Esophagus muscularis mucosa (tissue), 4 donors: ENCODE measurements around the gene TNFSF18. TPM values are rescaled to one million over a fixed set of nuclear protein-coding genes. Genes with fewer than 3 reads are reported as not detected.

Experiments used
- DNase-seq: peaks from one replicate; pipeline ENCODE4 v3.0.0-alpha.2; 2017; ENCODE audit errors: extremely low spot score
- H3K27ac ChIP-seq, 4 donors: fragments of 200-600 bp; sonication (generic); replicated peaks in 1 of 4; 1 replicate in 3 of 4; 2 replicates in 1 of 4; pipeline ENCODE4 v1.5.1; 2016 to 2019; ENCODE audit warnings: mild to moderate bottlenecking in 1 of 4
- H3K27me3 ChIP-seq, 4 donors: fragments of 200-600 bp; sonication (generic); one replicate each; pipeline versions ENCODE4 v1.5.1 to v1.6.0; 2016 to 2019
- H3K36me3 ChIP-seq, 4 donors: fragments of 200-600 bp; sonication (generic); one replicate each; pipeline ENCODE4 v1.5.1; 2016 to 2019
- H3K4me1 ChIP-seq, 4 donors: fragments of 200-600 bp; sonication (generic); one replicate each; pipeline ENCODE4 v1.5.1; 2016 to 2019
- H3K4me3 ChIP-seq, 4 donors: fragments of 200-600 bp; sonication (generic); 1 replicate in 2 of 4; 2 replicates in 2 of 4; pipeline ENCODE4 v1.5.1; 2016 to 2019; ENCODE audit warnings: mild to moderate bottlenecking in 4 of 4, moderate library complexity in 1 of 4
- H3K9me3 ChIP-seq, 4 donors: fragments of 200-600 bp; sonication (generic); 1 replicate in 3 of 4; 2 replicates in 1 of 4; pipeline ENCODE4 v1.5.1; 2016 to 2019
- EP300 ChIP-seq: sonication (generic); formaldehyde crosslinking; IDR thresholded peaks from one replicate; pipeline ENCODE4 v1.6.1; 2017; ENCODE audit warnings: antibody characterized with exemption
- POLR2A ChIP-seq: fragments of 450-650 bp; IDR thresholded peaks from one replicate; pipeline ENCODE4 v1.6.1; 2017; ENCODE audit warnings: antibody characterized with exemption, moderate library complexity, mild to moderate bottlenecking, low read depth
- POLR2AphosphoS5 ChIP-seq, 2 donors: sonication (generic); formaldehyde crosslinking; IDR thresholded peaks; one replicate each; pipeline ENCODE4 v1.6.1; 2017; ENCODE audit warnings: antibody characterized with exemption in 2 of 2
- WGBS: methylation state at CpG from one replicate; pipeline ENCODE4 v1.1.5; 2018; 5-methylcytosine and 5-hydroxymethylcytosine counted together
- intact Hi-C: fragments of 100-400 bp; cut with DNase I; formaldehyde crosslinking; loops from one replicate; pipeline ENCODE4 v1.15.1; 2023
- total RNA-seq, 4 donors: library from RNA; depleted of rRNA; stranded (reverse); fragments of >200 nt; gene quantifications; one replicate each; pipeline versions ENCODE4 v1.1.0 to v1.2.1, GENCODE V29; 2016
- TF ChIP-seq, protein P1 (sequence below), 3 experiments: fragments of 200-600 bp in 2 of 3; fragments of 450-650 bp in 1 of 3; sonication (generic) in 2 of 3; IDR thresholded peaks; one replicate each; pipeline ENCODE4 v1.5.1; 2017 to 2019; ENCODE audit warnings: antibody characterized with exemption in 3 of 3, mild to moderate bottlenecking in 2 of 3, moderate library complexity in 1 of 3

The TNFSF18 gene
- total RNA-seq, 4 donors from 2014 or later = 0.17 to 0.42 TPM; not detected in 2

DNA sequence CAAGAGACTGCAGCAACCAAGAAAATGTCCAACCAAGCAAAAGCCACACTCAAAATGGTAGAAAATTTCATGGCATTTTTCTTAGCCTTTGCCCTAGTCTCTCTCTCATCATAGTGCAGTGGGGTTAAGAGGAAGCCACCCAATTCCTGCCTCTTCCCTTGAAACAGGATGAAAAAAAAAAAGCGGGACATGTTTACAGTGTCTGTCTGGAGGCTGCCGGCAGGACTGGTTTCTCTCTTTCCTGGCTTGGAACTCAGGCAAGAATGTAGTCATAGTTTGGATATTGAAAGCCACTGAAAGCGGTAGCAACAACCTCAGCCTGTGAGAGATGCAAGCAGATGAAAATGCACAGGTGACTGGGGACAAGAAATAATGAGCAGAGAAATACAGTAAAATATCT is 13.3 kb upstream of the TNFSF18 start:
- 40% methylated on average over 3 of the region's 3 CpGs for WGBS
- no peak for TF ChIP-seq POLR2A
- peaks cover 0 to 13% (median 9%) of the 10 kb centered on the region in 4 donors for H3K4me1 ChIP-seq
- no peaks in the 10 kb centered on the region for H3K36me3 ChIP-seq
- intact Hi-C loops = no loop called here
- H3K9me3 ChIP-seq = peaks cover 0 to 3% (median 0%) of the 10 kb centered on the region in 4 donors
- no peak overlapping the region for H3K27ac ChIP-seq
- H3K4me3 ChIP-seq = no peak overlapping the region
- no peaks in the 10 kb centered on the region for H3K27me3 ChIP-seq
- no peak for DNase-seq

DNA sequence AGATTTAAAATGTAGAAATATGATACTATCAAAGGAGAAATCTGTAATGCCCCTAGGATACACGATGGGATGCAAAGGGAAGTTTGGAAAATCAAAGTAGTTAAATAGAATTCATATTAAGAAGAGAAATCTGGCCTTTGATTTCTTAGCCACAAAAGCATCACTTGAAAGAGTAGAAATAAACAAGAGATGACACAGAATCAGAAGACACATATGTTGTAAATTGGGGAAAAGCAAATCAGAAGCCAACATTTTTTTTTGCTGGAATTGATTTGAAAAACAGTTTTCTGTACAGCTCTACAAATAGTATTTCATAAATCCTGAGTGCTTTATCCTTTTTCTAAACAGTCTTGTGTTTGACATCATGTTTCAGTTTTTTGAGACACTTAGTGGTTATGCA is 12.4 kb upstream of the TNFSF18 start:
- intact Hi-C loops = no loop called here
- TF ChIP-seq EP300 (no peak), POLR2A (no peak), POLR2AphosphoS5 (IDR thresholded peaks at IDR 0.05) (no peak)
- TF ChIP-seq, protein P1, sequence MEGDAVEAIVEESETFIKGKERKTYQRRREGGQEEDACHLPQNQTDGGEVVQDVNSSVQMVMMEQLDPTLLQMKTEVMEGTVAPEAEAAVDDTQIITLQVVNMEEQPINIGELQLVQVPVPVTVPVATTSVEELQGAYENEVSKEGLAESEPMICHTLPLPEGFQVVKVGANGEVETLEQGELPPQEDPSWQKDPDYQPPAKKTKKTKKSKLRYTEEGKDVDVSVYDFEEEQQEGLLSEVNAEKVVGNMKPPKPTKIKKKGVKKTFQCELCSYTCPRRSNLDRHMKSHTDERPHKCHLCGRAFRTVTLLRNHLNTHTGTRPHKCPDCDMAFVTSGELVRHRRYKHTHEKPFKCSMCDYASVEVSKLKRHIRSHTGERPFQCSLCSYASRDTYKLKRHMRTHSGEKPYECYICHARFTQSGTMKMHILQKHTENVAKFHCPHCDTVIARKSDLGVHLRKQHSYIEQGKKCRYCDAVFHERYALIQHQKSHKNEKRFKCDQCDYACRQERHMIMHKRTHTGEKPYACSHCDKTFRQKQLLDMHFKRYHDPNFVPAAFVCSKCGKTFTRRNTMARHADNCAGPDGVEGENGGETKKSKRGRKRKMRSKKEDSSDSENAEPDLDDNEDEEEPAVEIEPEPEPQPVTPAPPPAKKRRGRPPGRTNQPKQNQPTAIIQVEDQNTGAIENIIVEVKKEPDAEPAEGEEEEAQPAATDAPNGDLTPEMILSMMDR (IDR thresholded peaks at IDR 0.05) = no peak
- Histone ChIP-seq H3K27me3 (no peaks in the 10 kb centered on the region), H3K4me3 (no peak overlapping the region), H3K4me1 (peaks cover 0 to 13% (median 9%) of the 10 kb centered on the region in 4 donors), H3K27ac (no peak overlapping the region), H3K36me3 (no peaks in the 10 kb centered on the region), H3K9me3 (peaks cover 0 to 3% (median 0%) of the 10 kb centered on the region in 4 donors)
- 63% methylated on average over 1 of the region's 1 CpG for WGBS
- no peak for DNase-seq

DNA sequence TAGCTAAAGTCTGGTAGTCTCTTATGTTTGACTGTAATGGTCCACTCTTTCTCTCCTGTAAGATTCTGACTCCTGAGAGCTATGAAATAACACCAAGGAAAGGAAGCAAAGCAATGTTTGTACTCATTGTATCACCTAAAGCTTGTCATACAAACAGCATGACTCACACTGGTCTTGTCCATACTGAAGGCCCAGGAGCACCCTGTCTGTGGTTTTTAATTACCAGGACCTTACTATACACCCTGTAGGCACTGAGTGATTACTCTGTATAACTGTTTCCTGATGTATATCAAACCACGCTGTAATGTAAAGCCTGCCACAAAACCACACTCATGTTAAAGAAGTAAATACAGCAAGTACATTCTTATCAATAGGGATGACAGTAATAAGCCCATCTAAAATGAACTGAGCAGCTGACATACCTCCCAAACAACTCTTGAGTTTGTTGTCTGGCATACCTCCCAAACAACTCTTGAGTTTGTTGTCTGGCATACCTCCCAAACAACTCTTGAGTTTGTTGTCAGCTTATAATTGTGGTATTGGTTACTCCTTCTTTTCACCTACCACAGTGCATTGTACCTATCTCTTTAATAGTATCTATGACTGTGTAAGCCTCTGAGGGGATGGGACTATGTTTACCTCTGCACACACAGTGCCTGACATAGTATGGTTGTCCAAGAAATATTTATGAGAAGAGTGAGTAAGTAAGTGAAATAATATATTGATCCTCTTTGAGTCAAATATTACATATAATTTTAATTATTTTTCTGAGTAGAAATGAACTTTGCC is 11.6 kb upstream of the TNFSF18 start:
- Histone ChIP-seq H3K36me3 (no peaks in the 10 kb centered on the region), H3K9me3 (peaks cover 0 to 3% (median 0%) of the 10 kb centered on the region in 4 donors), H3K4me3 (no peak overlapping the region), H3K27ac (no peak overlapping the region), H3K27me3 (no peaks in the 10 kb centered on the region), H3K4me1 (peaks cover 0 to 13% (median 9%) of the 10 kb centered on the region in 4 donors)
- 67% methylated on average over 1 of the region's 1 CpG for WGBS
- DNase-seq = no peak
- intact Hi-C loops = no loop called here
- TF ChIP-seq EP300 = no peak
- TF ChIP-seq POLR2A = no peak
- TF ChIP-seq, protein P1 (IDR thresholded peaks at IDR 0.05) = no peak
- TF ChIP-seq POLR2AphosphoS5 (IDR thresholded peaks at IDR 0.05) = no peak

DNA sequence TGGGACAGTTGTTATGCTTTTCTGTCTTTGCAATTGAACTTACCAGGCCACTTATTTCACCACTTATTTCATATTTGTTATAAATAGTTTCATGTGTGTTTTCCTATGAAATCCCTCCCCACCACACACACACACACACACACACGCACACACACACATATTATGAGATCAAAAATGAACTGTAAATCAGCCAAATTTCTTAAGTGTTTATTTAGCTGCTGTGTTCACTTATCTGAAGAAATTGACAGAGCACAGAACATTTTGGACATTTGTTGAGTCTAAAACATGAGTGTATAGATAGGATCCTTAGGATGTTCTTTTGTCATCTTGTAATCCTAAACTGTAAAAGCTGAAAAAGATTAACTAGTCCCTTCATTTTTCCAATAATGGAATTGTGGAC is 7.8 kb upstream of the TNFSF18 start:
- Histone ChIP-seq H3K27me3 (no peaks in the 10 kb centered on the region), H3K9me3 (no peaks in the 10 kb centered on the region), H3K4me3 (no peak overlapping the region), H3K36me3 (no peaks in the 10 kb centered on the region), H3K4me1 (peaks cover 0 to 2% (median under 1%) of the 10 kb centered on the region in 4 donors), H3K27ac (no peak overlapping the region)
- intact Hi-C loops = no loop called here
- no peak for TF ChIP-seq POLR2AphosphoS5 (IDR thresholded peaks at IDR 0.05)
- TF ChIP-seq, protein P1 (IDR thresholded peaks at IDR 0.05) = no peak
- TF ChIP-seq POLR2A = no peak
- TF ChIP-seq EP300 = no peak
- 95% methylated on average over 1 of the region's 1 CpG for WGBS
- no peak for DNase-seq

DNA sequence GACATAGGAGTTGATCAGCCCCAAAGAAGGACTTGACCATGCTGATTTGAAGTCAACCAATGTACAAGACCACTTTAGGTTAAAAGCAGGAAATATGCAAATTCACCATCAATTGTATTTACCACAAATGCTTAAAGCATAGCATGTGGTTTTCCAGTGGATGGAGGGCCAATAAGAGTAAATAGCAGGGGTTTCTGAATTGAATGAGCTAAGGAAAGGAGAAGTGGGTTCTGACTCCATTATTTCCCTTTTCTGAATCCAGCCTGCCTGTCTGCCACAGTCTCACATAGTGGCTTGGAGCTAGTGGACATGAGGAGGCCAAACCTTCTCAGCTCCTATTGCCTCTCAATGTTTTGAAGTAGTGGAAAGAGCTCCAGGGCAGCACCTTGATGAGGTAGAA is 7.2 kb upstream of the TNFSF18 start:
- no peak for DNase-seq
- Histone ChIP-seq H3K27ac (no peak overlapping the region), H3K9me3 (no peaks in the 10 kb centered on the region), H3K4me3 (no peak overlapping the region), H3K36me3 (no peaks in the 10 kb centered on the region), H3K27me3 (no peaks in the 10 kb centered on the region), H3K4me1 (peaks cover 0 to under 1% (median under 1%) of the 10 kb centered on the region in 4 donors)
- intact Hi-C loops = no loop called here
- TF ChIP-seq EP300 (no peak), POLR2A (no peak), POLR2AphosphoS5 (IDR thresholded peaks at IDR 0.05) (no peak)
- TF ChIP-seq, protein P1 (IDR thresholded peaks at IDR 0.05) = no peak
